Testis (tissue), 2 donors: Measurements from ENCODE around the gene PCDHB4.
"Not testable (repeated sequence)": the region's sequence is repeated elsewhere in the genome, so short reads cannot be mapped to it uniquely, and the experiment has no call there.

Experiments used
- CTCF ChIP-seq, 3 experiments: fragments of 450-650 bp in 2 of 3; fragments of 200-600 bp in 1 of 3; sonication (generic) in 1 of 3; IDR thresholded peaks; one replicate each; pipeline ENCODE4 v1.5.1; 2016 to 2019; ENCODE audit warnings: antibody characterized with exemption in 3 of 3, mild to moderate bottlenecking in 2 of 3, moderate library complexity in 1 of 3
- POLR2A ChIP-seq: fragments of 450-650 bp; IDR thresholded peaks from one replicate; pipeline ENCODE4 v1.6.1; 2017; ENCODE audit warnings: antibody characterized with exemption, mild to moderate bottlenecking, moderate library complexity

- TF ChIP-seq CTCF (IDR thresholded peaks at IDR 0.05); POLR2A: not testable (repeated sequence)
These were observed 1.9 kb downstream of the PCDHB4 start for GRCh38 chr5:141123396-141124135.
